ENCODE results near the gene LRP6. TPM values are rescaled to one million over a fixed set of nuclear protein-coding genes. Genes with fewer than 3 reads are reported as not detected.

The LRP6 gene
- total and polyA plus RNA-seq, 4 donors, result 9.4 to 125 (median 26.8) TPM

- DNase-seq (peak in 2 of 3 donors; percentile 19 to 53), ATAC-seq (ENCODE audit: insufficient read depth, low FRiP score) (no peak)
- Histone ChIP-seq H3K27ac (ENCODE audit: low read depth in 1 of 2, low read length in 1 of 2) (no peak overlapping the region), H3K9me3 (ENCODE audit: control insufficient read depth in 4 of 4, insufficient read depth in 3 of 4, low read length in 3 of 4) (no peaks in the 10 kb centered on the region), H3K9ac (ENCODE audit: insufficient read depth in 1 of 2, low read length in 2 of 2) (no peak overlapping the region), H3K36me3 (ENCODE audit: control insufficient read depth in 4 of 4, insufficient read depth in 4 of 4, low read length in 4 of 4) (no peaks in the 10 kb centered on the region), H3K4me1 (ENCODE audit: control insufficient read depth in 5 of 5, insufficient read depth in 5 of 5, low read length in 5 of 5) (peaks cover 0 to 2% (median 0%) of the 10 kb centered on the region in 5 donors), H3K4me3 (no peak overlapping the region), H3K27me3 (ENCODE audit: control insufficient read depth in 3 of 3, insufficient read depth in 3 of 3, low read length in 2 of 3) (no peaks in the 10 kb centered on the region)
- 77 to 84% methylated on average over 2 of the region's 2 CpGs for WGBS, 2 donors
- TF ChIP-seq CTCF (IDR thresholded peaks at IDR 0.05; ENCODE audit: control extremely low read depth, extremely low read depth), result no peak
Measured at GRCh38 chr12:12254553-12254952, 12.3 kb downstream of the LRP6 start.

GRCh38 chr12:12249216-12250050 is 17.4 kb downstream of the LRP6 start:
- ATAC-seq (ENCODE audit: insufficient read depth, low FRiP score) (no peak), DNase-seq (no peak)
- Histone ChIP-seq H3K9ac (ENCODE audit: insufficient read depth in 1 of 2, low read length in 2 of 2) (no peak overlapping the region), H3K4me3 (no peak overlapping the region), H3K27ac (ENCODE audit: low read depth in 1 of 2, low read length in 1 of 2) (no peak overlapping the region), H3K36me3 (ENCODE audit: control insufficient read depth in 4 of 4, insufficient read depth in 4 of 4, low read length in 4 of 4) (peaks cover 0 to under 1% (median 0%) of the 10 kb centered on the region in 4 donors), H3K4me1 (ENCODE audit: control insufficient read depth in 5 of 5, insufficient read depth in 5 of 5, low read length in 5 of 5) (peaks cover 0 to 10% (median 0%) of the 10 kb centered on the region in 5 donors), H3K27me3 (ENCODE audit: control insufficient read depth in 3 of 3, insufficient read depth in 3 of 3, low read length in 2 of 3) (no peaks in the 10 kb centered on the region), H3K9me3 (ENCODE audit: control insufficient read depth in 4 of 4, insufficient read depth in 3 of 4, low read length in 3 of 4) (no peaks in the 10 kb centered on the region)
- WGBS, 2 donors, result 70 to 79% methylated on average over 4 of the region's 4 CpGs
- TF ChIP-seq CTCF (IDR thresholded peaks at IDR 0.05; ENCODE audit: control extremely low read depth, extremely low read depth), result no peak

GRCh38 chr12:12247584-12247983 is 19.3 kb downstream of the LRP6 start:
- H3K9me3 ChIP-seq (ENCODE audit: control insufficient read depth in 4 of 4, insufficient read depth in 3 of 4, low read length in 3 of 4), result no peaks in the 10 kb centered on the region
- H3K27me3 ChIP-seq (ENCODE audit: control insufficient read depth in 3 of 3, insufficient read depth in 3 of 3, low read length in 2 of 3), result no peaks in the 10 kb centered on the region
- peaks cover 0 to 10% (median 0%) of the 10 kb centered on the region in 5 donors for H3K4me1 ChIP-seq (ENCODE audit: control insufficient read depth in 5 of 5, insufficient read depth in 5 of 5, low read length in 5 of 5)
- no peak overlapping the region for H3K27ac ChIP-seq (ENCODE audit: low read depth in 1 of 2, low read length in 1 of 2)
- H3K4me3 ChIP-seq, result no peak overlapping the region
- no peak for TF ChIP-seq CTCF (IDR thresholded peaks at IDR 0.05; ENCODE audit: control extremely low read depth, extremely low read depth)
- H3K36me3 ChIP-seq (ENCODE audit: control insufficient read depth in 4 of 4, insufficient read depth in 4 of 4, low read length in 4 of 4), result peaks cover 0 to 9% (median 2%) of the 10 kb centered on the region in 4 donors
- ATAC-seq (ENCODE audit: insufficient read depth, low FRiP score) (no peak), DNase-seq (no peak)
- H3K9ac ChIP-seq (ENCODE audit: insufficient read depth in 1 of 2, low read length in 2 of 2), result no peak overlapping the region

All from lung (tissue), 12 donors.